HG03575 (cell line): ENCODE data around the gene NFIX.

Experiments
- ATAC-seq: cut with Tn5 transposase; IDR thresholded peaks from one replicate; pipeline ENCODE4 v1.9.1; 2021; ENCODE audit not compliant: unreplicated experiment, insufficient number of reproducible peaks, low FRiP score; ENCODE audit errors: extremely low read depth

NFIX gene

GRCh38 chr19:13103581-13104359 is 108.5 kb downstream of the NFIX start:
- no peak for ATAC-seq

GRCh38 chr19:13104360-13104847 is 109.1 kb downstream of the NFIX start:
- no peak for ATAC-seq

- ATAC-seq: no peak
Measured at GRCh38 chr19:13104848-13105711, 109.8 kb downstream of the NFIX start.

- ATAC-seq: no peak
Measured at GRCh38 chr19:13109361-13110098, 114.3 kb downstream of the NFIX start.

- no peak for ATAC-seq
Measured at GRCh38 chr19:13110099-13110610, 114.9 kb downstream of the NFIX start.

- no peak for ATAC-seq
Measured at GRCh38 chr19:13112555-13112954, 117.3 kb downstream of the NFIX start.

- no peak for ATAC-seq
Measured at GRCh38 chr19:13115936-13116281, 120.6 kb downstream of the NFIX start.

GRCh38 chr19:13116282-13117175 is 121.3 kb downstream of the NFIX start, which contains the start of gene TRMT1:
TRMT1 (minus strand) TSS chr19:13116740; CDS start chr19:13116399, 341 bp downstream.
- no peak for ATAC-seq

GRCh38 chr19:13117176-13117771 is 122.0 kb downstream of the NFIX start:
- ATAC-seq: no peak

- no peak for ATAC-seq
Measured at GRCh38 chr19:13117772-13118423, 122.6 kb downstream of the NFIX start, which contains the start of gene NACC1. NACC1 (plus strand) TSS chr19:13118264; CDS start chr19:13135208, 16,944 bp downstream.

GRCh38 chr19:13118424-13119193 is 123.3 kb downstream of the NFIX start:
- ATAC-seq: no peak

GRCh38 chr19:13119627-13120026 is 124.4 kb downstream of the NFIX start:
- ATAC-seq: no peak

- ATAC-seq: no peak
Measured at GRCh38 chr19:13120031-13120430, 124.8 kb downstream of the NFIX start.

- ATAC-seq: no peak
Measured at GRCh38 chr19:13120817-13121216, 125.5 kb downstream of the NFIX start.

- ATAC-seq: no peak
Measured at GRCh38 chr19:13121551-13122274, 126.4 kb downstream of the NFIX start.

GRCh38 chr19:13122275-13122878 is 127.1 kb downstream of the NFIX start:
- no peak for ATAC-seq
